Measurements from ENCODE around the gene MIB1. TPM values are rescaled to one million over a fixed set of nuclear protein-coding genes. Genes with fewer than 3 reads are reported as not detected.

The MIB1 gene
- total and polyA plus RNA-seq, 4 donors, result 8.5 to 63.5 (median 34.7) TPM

- Histone ChIP-seq H3K4me3 (ENCODE audit: low read length in 2 of 2) (no peak overlapping the region), H3K27me3 (ENCODE audit: control insufficient read depth in 1 of 2, insufficient read depth in 2 of 2, low read length in 1 of 2) (no peaks in the 10 kb centered on the region), H3K4me1 (ENCODE audit: control insufficient read depth in 1 of 2, insufficient read depth in 2 of 2, low read length in 2 of 2) (no peaks in the 10 kb centered on the region), H3K36me3 (ENCODE audit: control insufficient read depth in 1 of 2, insufficient read depth in 2 of 2, low read length in 1 of 2) (no peaks in the 10 kb centered on the region), H3K9me3 (ENCODE audit: control insufficient read depth, low read length) (no peaks in the 10 kb centered on the region), H3K27ac (ENCODE audit: low read depth in 1 of 2, low read length in 2 of 2) (no peak overlapping the region)
- DNase-seq, result peak in 1 of 2 donors; percentile 49
- intact Hi-C loops (cut with DNase I), result loop anchor here in 1 of 2 donors (10.0 kb wide), 1 partner anchor 667 kb away; no protein-coding TSS in a partner anchor
- peak; percentile 68 for ATAC-seq (ENCODE audit: low FRiP score)
- WGBS, 2 donors, result 17 to 19% methylated on average over 4 of the region's 4 CpGs
These were observed 157.2 kb downstream of the MIB1 start for GRCh38 chr18:21897811-21898210.

GRCh38 chr18:21900605-21901352 lies 160.2 kb downstream of the MIB1 start:
- DNase-seq, result no peak
- 95 to 96% methylated on average over 12 of the region's 12 CpGs for WGBS, 2 donors
- no peak overlapping the region for H3K4me3 ChIP-seq (ENCODE audit: low read length in 2 of 2)
- no peaks in the 10 kb centered on the region for H3K36me3 ChIP-seq (ENCODE audit: control insufficient read depth in 1 of 2, insufficient read depth in 2 of 2, low read length in 1 of 2)
- no peaks in the 10 kb centered on the region for H3K27me3 ChIP-seq (ENCODE audit: control insufficient read depth in 1 of 2, insufficient read depth in 2 of 2, low read length in 1 of 2)
- H3K27ac ChIP-seq (ENCODE audit: low read depth in 1 of 2, low read length in 2 of 2), result no peak overlapping the region
- H3K4me1 ChIP-seq (ENCODE audit: control insufficient read depth in 1 of 2, insufficient read depth in 2 of 2, low read length in 2 of 2), result no peaks in the 10 kb centered on the region
- intact Hi-C loops (cut with DNase I), result no loop called here
- ATAC-seq (ENCODE audit: low FRiP score), result no peak
- no peaks in the 10 kb centered on the region for H3K9me3 ChIP-seq (ENCODE audit: control insufficient read depth, low read length)

- Histone ChIP-seq H3K27ac (ENCODE audit: low read depth in 1 of 2, low read length in 2 of 2) (no peak overlapping the region), H3K9me3 (ENCODE audit: control insufficient read depth, low read length) (no peaks in the 10 kb centered on the region), H3K4me1 (ENCODE audit: control insufficient read depth in 1 of 2, insufficient read depth in 2 of 2, low read length in 2 of 2) (no peaks in the 10 kb centered on the region), H3K36me3 (ENCODE audit: control insufficient read depth in 1 of 2, insufficient read depth in 2 of 2, low read length in 1 of 2) (no peaks in the 10 kb centered on the region), H3K27me3 (ENCODE audit: control insufficient read depth in 1 of 2, insufficient read depth in 2 of 2, low read length in 1 of 2) (no peaks in the 10 kb centered on the region), H3K4me3 (ENCODE audit: low read length in 2 of 2) (no peak overlapping the region)
- DNase-seq, result no peak
- ATAC-seq (ENCODE audit: low FRiP score), result no peak
- intact Hi-C loops (cut with DNase I), result no loop called here
- 73% methylated on average over 3 of the region's 3 CpGs for WGBS, 2 donors
These were observed 160.9 kb downstream of the MIB1 start for GRCh38 chr18:21901423-21901945.

- Histone ChIP-seq H3K4me1 (ENCODE audit: control insufficient read depth in 1 of 2, insufficient read depth in 2 of 2, low read length in 2 of 2) (peaks cover 0 to under 1% of the 10 kb centered on the region in 2 donors), H3K36me3 (ENCODE audit: control insufficient read depth in 1 of 2, insufficient read depth in 2 of 2, low read length in 1 of 2) (no peaks in the 10 kb centered on the region), H3K27me3 (ENCODE audit: control insufficient read depth in 1 of 2, insufficient read depth in 2 of 2, low read length in 1 of 2) (no peaks in the 10 kb centered on the region), H3K27ac (ENCODE audit: low read depth in 1 of 2, low read length in 2 of 2) (no peak overlapping the region), H3K9me3 (ENCODE audit: control insufficient read depth, low read length) (no peaks in the 10 kb centered on the region), H3K4me3 (ENCODE audit: low read length in 2 of 2) (no peak overlapping the region)
- ATAC-seq (ENCODE audit: low FRiP score) (no peak), DNase-seq (no peak)
- 64 to 76% methylated on average over 6 of the region's 6 CpGs for WGBS, 2 donors
- intact Hi-C loops (cut with DNase I), result no loop called here
These were observed 163.1 kb downstream of the MIB1 start for GRCh38 chr18:21903709-21904108.

- H3K27me3 ChIP-seq (ENCODE audit: control insufficient read depth in 1 of 2, insufficient read depth in 2 of 2, low read length in 1 of 2), result no peaks in the 10 kb centered on the region
- H3K4me3 ChIP-seq (ENCODE audit: low read length in 2 of 2), result no peak overlapping the region
- ATAC-seq (ENCODE audit: low FRiP score), result no peak
- intact Hi-C loops (cut with DNase I), result no loop called here
- no peaks in the 10 kb centered on the region for H3K36me3 ChIP-seq (ENCODE audit: control insufficient read depth in 1 of 2, insufficient read depth in 2 of 2, low read length in 1 of 2)
- H3K4me1 ChIP-seq (ENCODE audit: control insufficient read depth in 1 of 2, insufficient read depth in 2 of 2, low read length in 2 of 2), result peaks cover 0 to 1% of the 10 kb centered on the region in 2 donors
- no peak overlapping the region for H3K27ac ChIP-seq (ENCODE audit: low read depth in 1 of 2, low read length in 2 of 2)
- DNase-seq, result no peak
- H3K9me3 ChIP-seq (ENCODE audit: control insufficient read depth, low read length), result no peaks in the 10 kb centered on the region
- 9 to 11% methylated on average over 6 of the region's 6 CpGs for WGBS, 2 donors
These were observed 164.3 kb downstream of the MIB1 start for GRCh38 chr18:21904856-21905255.

GRCh38 chr18:21907451-21907850 lies 166.9 kb downstream of the MIB1 start:
- no peaks in the 10 kb centered on the region for H3K9me3 ChIP-seq (ENCODE audit: control insufficient read depth, low read length)
- no peak overlapping the region for H3K27ac ChIP-seq (ENCODE audit: low read depth in 1 of 2, low read length in 2 of 2)
- intact Hi-C loops (cut with DNase I), result no loop called here
- DNase-seq, result no peak
- H3K4me3 ChIP-seq (ENCODE audit: low read length in 2 of 2), result no peak overlapping the region
- 84 to 86% methylated on average over 7 of the region's 7 CpGs for WGBS, 2 donors
- H3K27me3 ChIP-seq (ENCODE audit: control insufficient read depth in 1 of 2, insufficient read depth in 2 of 2, low read length in 1 of 2), result no peaks in the 10 kb centered on the region
- no peak for ATAC-seq (ENCODE audit: low FRiP score)
- H3K4me1 ChIP-seq (ENCODE audit: control insufficient read depth in 1 of 2, insufficient read depth in 2 of 2, low read length in 2 of 2), result peaks cover 0 to 1% of the 10 kb centered on the region in 2 donors
- H3K36me3 ChIP-seq (ENCODE audit: control insufficient read depth in 1 of 2, insufficient read depth in 2 of 2, low read length in 1 of 2), result no peaks in the 10 kb centered on the region

- Histone ChIP-seq H3K4me3 (ENCODE audit: low read length in 2 of 2) (no peak overlapping the region), H3K27ac (ENCODE audit: low read depth in 1 of 2, low read length in 2 of 2) (no peak overlapping the region), H3K27me3 (ENCODE audit: control insufficient read depth in 1 of 2, insufficient read depth in 2 of 2, low read length in 1 of 2) (no peaks in the 10 kb centered on the region), H3K9me3 (ENCODE audit: control insufficient read depth, low read length) (no peaks in the 10 kb centered on the region), H3K4me1 (ENCODE audit: control insufficient read depth in 1 of 2, insufficient read depth in 2 of 2, low read length in 2 of 2) (peaks cover 0 to 1% of the 10 kb centered on the region in 2 donors), H3K36me3 (ENCODE audit: control insufficient read depth in 1 of 2, insufficient read depth in 2 of 2, low read length in 1 of 2) (no peaks in the 10 kb centered on the region)
- ATAC-seq (ENCODE audit: low FRiP score) (no peak), DNase-seq (no peak)
- intact Hi-C loops (cut with DNase I), result no loop called here
These were observed 168.1 kb downstream of the MIB1 start for GRCh38 chr18:21908711-21909110.

- Histone ChIP-seq H3K27ac (ENCODE audit: low read depth in 1 of 2, low read length in 2 of 2) (no peak overlapping the region), H3K36me3 (ENCODE audit: control insufficient read depth in 1 of 2, insufficient read depth in 2 of 2, low read length in 1 of 2) (no peaks in the 10 kb centered on the region), H3K4me1 (ENCODE audit: control insufficient read depth in 1 of 2, insufficient read depth in 2 of 2, low read length in 2 of 2) (peaks cover 0 to 1% of the 10 kb centered on the region in 2 donors), H3K9me3 (ENCODE audit: control insufficient read depth, low read length) (no peaks in the 10 kb centered on the region), H3K27me3 (ENCODE audit: control insufficient read depth in 1 of 2, insufficient read depth in 2 of 2, low read length in 1 of 2) (no peaks in the 10 kb centered on the region), H3K4me3 (ENCODE audit: low read length in 2 of 2) (no peak overlapping the region)
- DNase-seq (no peak), ATAC-seq (ENCODE audit: low FRiP score) (no peak)
- intact Hi-C loops (cut with DNase I), result loop anchor here in 1 of 2 donors (5.0 kb wide), 1 partner anchor 246 kb away; no protein-coding TSS in a partner anchor
- whole genome bisulfite sequencing, 2 donors, result 90 to 91% methylated on average over 5 of the region's 5 CpGs
These were observed 170.3 kb downstream of the MIB1 start for GRCh38 chr18:21910906-21911305.

GRCh38 chr18:21911551-21911950 lies 171.0 kb downstream of the MIB1 start:
- ATAC-seq (ENCODE audit: low FRiP score), result no peak
- no peak overlapping the region for H3K27ac ChIP-seq (ENCODE audit: low read depth in 1 of 2, low read length in 2 of 2)
- DNase-seq, result no peak
- H3K27me3 ChIP-seq (ENCODE audit: control insufficient read depth in 1 of 2, insufficient read depth in 2 of 2, low read length in 1 of 2), result no peaks in the 10 kb centered on the region
- no peaks in the 10 kb centered on the region for H3K9me3 ChIP-seq (ENCODE audit: control insufficient read depth, low read length)
- no peaks in the 10 kb centered on the region for H3K36me3 ChIP-seq (ENCODE audit: control insufficient read depth in 1 of 2, insufficient read depth in 2 of 2, low read length in 1 of 2)
- intact Hi-C loops (cut with DNase I), result loop anchor here in 1 of 2 donors (5.0 kb wide), 1 partner anchor 246 kb away; no protein-coding TSS in a partner anchor
- H3K4me3 ChIP-seq (ENCODE audit: low read length in 2 of 2), result no peak overlapping the region
- 84% methylated on average over 5 of the region's 5 CpGs for WGBS, 2 donors
- peaks cover 0 to 1% of the 10 kb centered on the region in 2 donors for H3K4me1 ChIP-seq (ENCODE audit: control insufficient read depth in 1 of 2, insufficient read depth in 2 of 2, low read length in 2 of 2)
